Activated naive CD8-positive, alpha-beta T cell (primary cell): ENCODE measurements around the gene PNRC1.
"Not testable (repeated sequence)": the region's sequence is repeated elsewhere in the genome, so short reads cannot be mapped to it uniquely, and the experiment has no call there.

ENCODE experiments used
- H3K27ac Mint-ChIP-seq: one replicate; pipeline ENCODE4 v1.8.0; 2021; ENCODE audit warnings: mixed read lengths
- H3K27me3 Mint-ChIP-seq: one replicate; pipeline ENCODE4 v1.8.0; 2021; ENCODE audit warnings: mixed read lengths
- H3K36me3 Mint-ChIP-seq: one replicate; pipeline ENCODE4 v1.8.0; 2021; ENCODE audit warnings: mixed read lengths
- H3K4me1 Mint-ChIP-seq: one replicate; pipeline ENCODE4 v1.8.0; 2021; ENCODE audit warnings: low read depth, mixed read lengths
- H3K4me3 Mint-ChIP-seq: one replicate; pipeline ENCODE4 v1.8.0; 2021; ENCODE audit warnings: mild to moderate bottlenecking, mixed read lengths
- H3K9me3 Mint-ChIP-seq: one replicate; pipeline ENCODE4 v1.8.0; 2021; ENCODE audit warnings: low read depth, mixed read lengths

PNRC1 gene

DNA sequence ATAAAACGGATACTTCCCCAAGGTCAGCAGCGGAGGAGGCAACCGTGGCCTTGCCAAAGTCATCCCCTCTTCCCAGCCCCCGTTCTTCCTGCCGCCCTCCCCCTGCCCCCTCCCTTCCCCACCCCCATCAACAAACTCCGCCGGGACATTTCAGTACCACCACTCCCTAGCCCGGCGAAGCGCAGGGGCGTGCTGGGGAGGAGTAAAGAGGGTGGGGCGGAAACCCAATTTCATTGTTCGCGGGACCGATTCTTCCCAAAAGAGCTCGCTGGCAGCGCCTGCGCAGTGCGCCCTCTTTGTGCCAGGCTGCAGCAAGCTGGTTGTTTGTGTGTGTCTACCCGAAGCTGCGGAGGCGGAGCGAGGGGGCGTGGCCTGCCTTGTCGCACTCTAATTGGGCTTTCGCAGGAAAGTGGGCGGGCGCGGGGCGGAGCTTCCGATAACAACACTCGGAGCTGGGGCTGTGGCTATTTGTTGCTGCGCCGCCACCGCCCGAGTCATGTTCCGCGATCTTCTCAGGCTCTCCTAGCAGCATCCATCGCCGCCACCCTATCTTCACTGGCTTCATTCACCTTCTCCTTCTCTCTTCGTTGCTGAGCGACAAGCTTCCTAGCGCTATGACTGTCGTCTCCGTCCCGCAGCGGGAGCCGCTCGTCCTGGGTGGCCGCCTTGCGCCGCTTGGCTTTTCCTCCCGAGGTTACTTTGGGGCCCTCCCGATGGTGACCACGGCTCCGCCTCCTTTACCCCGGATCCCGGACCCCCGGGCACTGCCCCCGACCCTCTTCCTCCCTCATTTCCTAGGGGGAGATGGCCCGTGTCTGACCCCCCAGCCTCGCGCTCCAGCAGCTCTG is at the start of gene PNRC1:
TSS of gene PNRC1 (plus strand) at position 471 of the 848 bp plus-strand sequence. CDS start at position 615, 144 bp downstream.
- Mint-ChIP-seq H3K4me3 (peak within 1 kb of the TSS; percentile 99), H3K9me3 (no peaks in the 10 kb centered on the region), H3K27ac (peak within 1 kb of the TSS; percentile 99), H3K36me3 (peaks cover 9% of the 10 kb centered on the region), H3K27me3 (no peaks in the 10 kb centered on the region), H3K4me1 (peaks cover 40% of the 10 kb centered on the region)

DNA sequence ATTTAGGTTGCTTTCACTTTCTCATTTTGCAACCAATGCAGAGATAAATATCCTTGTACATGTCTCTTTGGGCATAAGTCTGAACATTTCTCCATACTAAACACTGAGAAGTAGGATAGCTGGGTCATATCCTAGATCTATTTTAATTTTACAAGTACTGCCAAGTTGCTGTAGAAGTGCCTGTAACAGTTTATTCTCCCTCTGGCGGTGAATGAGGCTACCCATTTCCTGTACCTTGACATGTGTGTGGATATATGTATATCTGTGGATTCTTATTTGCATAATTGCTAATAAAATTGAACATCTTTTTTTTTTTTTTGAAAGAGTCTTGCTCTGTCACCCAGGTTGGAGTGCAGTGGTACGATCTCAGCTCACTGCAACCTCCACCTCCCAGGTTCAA is 48.0 kb upstream of the PNRC1 start:
- Mint-ChIP-seq H3K9me3 (no peaks in the 10 kb centered on the region), H3K4me1 (no peaks in the 10 kb centered on the region), H3K27me3 (peaks cover 2% of the 10 kb centered on the region), H3K4me3 (no peak overlapping the region), H3K36me3 (peaks cover under 1% of the 10 kb centered on the region), H3K27ac (no peak overlapping the region)

DNA sequence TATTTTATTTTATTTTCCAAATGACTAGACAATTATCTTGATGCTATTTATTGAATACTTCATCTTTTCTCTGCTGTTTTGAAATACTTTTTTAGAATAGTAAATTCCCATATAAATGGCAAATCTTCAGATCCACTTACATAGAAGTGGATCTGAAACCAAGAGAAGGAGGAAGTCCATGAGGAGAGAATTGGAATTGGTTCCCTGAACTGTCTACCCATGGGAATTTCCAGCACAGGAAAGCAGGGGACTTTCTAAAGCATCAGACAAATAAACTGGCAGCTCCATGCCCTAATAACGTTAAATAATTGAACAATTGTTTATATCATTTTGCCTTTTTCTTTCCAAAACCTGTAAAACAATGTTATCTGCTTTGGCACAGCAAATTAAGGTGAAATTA is 47.1 kb upstream of the PNRC1 start:
- no peaks in the 10 kb centered on the region for H3K27me3 Mint-ChIP-seq
- H3K27ac Mint-ChIP-seq: no peak overlapping the region
- peaks cover 1% of the 10 kb centered on the region for H3K9me3 Mint-ChIP-seq
- H3K4me1 Mint-ChIP-seq: no peaks in the 10 kb centered on the region
- H3K4me3 Mint-ChIP-seq: no peak overlapping the region
- H3K36me3 Mint-ChIP-seq: peaks cover 2% of the 10 kb centered on the region

DNA sequence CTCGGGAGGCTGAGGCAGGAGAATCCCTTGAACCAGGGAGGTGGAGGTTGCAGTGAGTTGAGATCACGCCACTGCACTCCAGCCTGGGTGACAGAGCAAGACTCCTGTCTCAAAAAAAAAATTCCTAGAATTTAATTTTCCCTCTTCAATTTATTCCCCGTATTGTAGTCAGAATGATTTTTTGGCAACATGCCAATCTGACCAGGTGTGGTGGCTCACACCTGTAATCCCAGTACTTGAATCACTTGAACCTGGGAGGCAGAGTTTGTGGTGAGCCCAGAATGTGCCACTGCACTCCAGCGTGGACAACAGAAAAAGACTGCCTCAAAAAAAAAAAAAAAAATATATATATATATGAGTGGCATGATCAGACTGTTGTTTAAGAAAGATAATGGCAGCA is 46.4 kb upstream of the PNRC1 start:
- not testable (repeated sequence) for H3K4me3 Mint-ChIP-seq, H3K27ac Mint-ChIP-seq, H3K4me1 Mint-ChIP-seq, H3K27me3 Mint-ChIP-seq, H3K9me3 Mint-ChIP-seq, H3K36me3 Mint-ChIP-seq

DNA sequence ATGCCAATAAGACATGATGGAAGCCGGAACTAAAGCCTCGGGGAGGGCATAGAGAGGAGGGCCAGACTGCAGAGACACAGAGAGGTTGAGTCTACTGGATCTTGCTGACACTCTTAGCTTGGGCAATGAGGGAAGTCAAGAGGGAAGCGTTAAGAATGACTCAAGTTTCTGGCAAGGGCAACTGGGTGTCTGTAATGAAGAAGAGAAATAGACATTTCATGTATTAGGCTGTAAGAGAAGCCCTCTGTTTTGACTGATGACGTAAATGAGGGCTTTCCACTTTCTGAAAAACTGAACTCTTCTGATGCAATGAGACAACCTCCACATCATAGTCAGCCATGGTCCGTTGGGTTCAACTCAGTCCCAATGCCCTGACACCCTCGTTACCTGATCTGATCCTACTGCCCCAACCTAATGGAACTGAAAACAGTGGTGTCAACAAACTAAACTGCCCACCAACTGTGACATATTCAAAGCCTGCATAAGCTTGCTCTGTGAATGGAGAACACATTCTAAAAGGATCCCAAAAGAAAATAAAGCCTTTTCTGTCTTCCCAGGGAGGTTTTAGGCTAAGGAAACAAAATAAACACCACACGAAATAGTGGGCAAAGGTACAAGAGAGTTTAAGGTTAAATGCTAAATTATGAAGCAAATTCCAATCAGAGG is 45.8 kb upstream of the PNRC1 start:
- H3K36me3 Mint-ChIP-seq: peaks cover 10% of the 10 kb centered on the region
- no peak overlapping the region for H3K4me3 Mint-ChIP-seq
- H3K27me3 Mint-ChIP-seq: no peaks in the 10 kb centered on the region
- H3K4me1 Mint-ChIP-seq: no peaks in the 10 kb centered on the region
- no peak overlapping the region for H3K27ac Mint-ChIP-seq
- H3K9me3 Mint-ChIP-seq: peaks cover 12% of the 10 kb centered on the region

DNA sequence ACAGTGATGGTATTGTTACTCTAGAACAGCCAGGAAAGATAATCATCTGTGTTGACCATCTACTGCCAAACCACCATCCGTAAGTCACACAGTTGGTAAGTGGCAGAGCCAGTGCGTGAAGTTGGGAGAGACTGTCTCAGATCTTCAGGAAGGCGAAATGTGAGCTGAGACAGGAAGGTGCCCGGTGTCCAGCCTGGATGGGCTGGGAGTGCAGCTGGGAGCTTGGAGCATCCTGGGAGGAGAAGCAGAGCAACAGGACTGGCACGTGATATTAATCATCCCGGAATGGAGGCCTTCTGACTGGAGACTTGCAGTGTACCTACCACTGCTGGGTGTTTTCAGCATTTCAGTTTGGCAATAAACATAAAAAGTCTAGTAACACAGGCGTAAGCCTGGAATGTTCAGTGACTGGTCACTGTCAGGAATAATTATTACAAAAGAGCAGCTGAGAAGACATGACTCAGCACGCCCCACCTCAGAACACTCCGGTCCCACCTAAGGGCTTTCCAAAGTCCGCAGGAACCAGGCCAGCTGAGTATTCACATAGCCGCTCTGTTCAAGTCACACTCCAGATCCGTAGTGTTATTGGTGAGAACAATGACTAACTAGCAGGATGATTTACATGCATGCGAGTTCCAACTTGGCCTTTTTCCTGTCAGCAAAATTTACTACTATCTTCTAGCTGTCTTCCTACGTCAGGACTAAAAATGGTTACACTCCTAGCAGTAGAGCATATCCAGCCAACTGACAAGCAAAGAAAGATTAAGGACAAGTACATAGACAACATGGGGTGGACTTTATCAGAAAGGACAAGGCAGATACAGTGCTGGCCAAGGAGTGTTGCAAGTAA is 45.1 kb upstream of the PNRC1 start:
- no peaks in the 10 kb centered on the region for H3K27me3 Mint-ChIP-seq
- H3K27ac Mint-ChIP-seq: no peak overlapping the region
- peaks cover 13% of the 10 kb centered on the region for H3K9me3 Mint-ChIP-seq
- no peak overlapping the region for H3K4me3 Mint-ChIP-seq
- H3K36me3 Mint-ChIP-seq: peaks cover 10% of the 10 kb centered on the region
- no peaks in the 10 kb centered on the region for H3K4me1 Mint-ChIP-seq

DNA sequence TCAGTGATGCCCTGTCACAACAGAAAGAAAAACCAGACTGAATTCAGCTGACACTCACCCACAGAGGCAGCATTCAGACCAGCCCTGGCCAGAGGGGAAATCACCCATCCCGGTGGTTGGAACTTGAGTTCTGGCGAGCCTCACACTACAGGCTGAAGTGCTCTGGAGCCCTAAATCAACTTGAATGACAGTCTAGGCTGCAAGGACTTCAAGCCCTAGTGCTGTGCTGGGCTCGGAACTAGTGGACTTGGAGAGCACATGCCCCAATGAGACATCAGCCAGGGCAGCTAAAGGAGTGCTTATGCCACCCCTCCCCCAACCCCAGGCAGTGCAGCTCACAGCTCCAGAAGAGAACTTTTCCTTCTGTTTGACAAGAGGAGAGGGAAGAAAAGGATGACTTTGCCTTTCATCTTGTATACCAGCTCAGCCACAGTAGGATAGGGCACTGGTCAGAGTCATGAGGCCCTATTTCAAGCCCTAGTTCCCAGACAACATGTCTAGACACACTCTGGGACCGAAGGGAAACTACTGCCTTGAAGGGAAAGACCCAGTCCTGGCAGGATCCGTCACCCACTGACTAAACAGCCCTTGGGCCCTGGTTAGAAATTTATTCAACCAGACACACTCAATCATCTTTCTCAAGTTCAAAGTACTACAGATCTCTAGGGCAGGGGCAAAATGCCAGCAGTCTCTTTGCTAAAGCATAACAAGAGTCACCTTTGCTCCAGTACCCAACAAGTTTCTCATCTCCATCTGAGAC is 43.2 kb upstream of the PNRC1 start:
- Mint-ChIP-seq H3K27ac (no peak overlapping the region), H3K4me1 (no peaks in the 10 kb centered on the region), H3K4me3 (no peak overlapping the region), H3K36me3 (peaks cover 10% of the 10 kb centered on the region), H3K27me3 (no peaks in the 10 kb centered on the region), H3K9me3 (peaks cover 13% of the 10 kb centered on the region)

DNA sequence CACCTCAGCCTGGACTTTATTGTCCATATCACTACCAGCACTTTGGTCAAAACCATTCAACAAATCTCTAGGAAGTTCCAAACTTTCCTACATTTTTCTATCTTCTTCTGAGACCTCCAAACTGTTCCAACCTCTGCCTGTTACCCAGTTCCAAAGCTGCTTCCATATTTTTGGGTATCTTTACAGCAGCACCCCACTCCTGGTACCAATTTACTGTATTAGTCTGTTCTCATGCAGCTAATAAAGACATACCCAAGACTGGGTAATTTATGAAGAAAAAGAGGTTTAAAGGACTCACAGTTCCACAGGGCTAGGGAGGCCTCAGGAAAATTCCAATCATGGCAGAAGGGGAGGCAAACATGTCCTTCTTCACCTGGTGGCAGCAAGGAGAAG is 42.7 kb upstream of the PNRC1 start:
- Mint-ChIP-seq H3K9me3 (peaks cover 13% of the 10 kb centered on the region), H3K36me3 (peaks cover 10% of the 10 kb centered on the region)
- not testable (repeated sequence) for H3K4me1 Mint-ChIP-seq, H3K27ac Mint-ChIP-seq, H3K27me3 Mint-ChIP-seq, H3K4me3 Mint-ChIP-seq

DNA sequence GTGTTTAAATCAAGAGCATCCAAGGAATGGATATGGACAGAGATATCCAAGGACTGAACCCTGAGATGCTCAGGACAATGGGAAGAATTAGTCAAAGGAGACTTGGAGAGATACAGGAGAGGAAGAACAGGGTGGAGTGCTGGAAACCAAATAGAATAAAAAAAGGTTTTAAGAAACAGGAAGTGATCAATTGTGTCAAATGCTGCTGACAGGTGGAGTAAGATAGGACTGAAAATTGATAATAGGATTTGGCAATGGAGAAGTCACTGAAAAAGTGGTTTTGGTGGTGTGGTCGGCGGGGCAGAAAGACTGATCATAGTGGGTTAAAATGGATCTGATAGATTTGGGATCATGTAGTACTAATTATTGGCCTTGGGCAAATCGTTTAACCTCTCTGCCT is 37.9 kb upstream of the PNRC1 start:
- peaks cover 9% of the 10 kb centered on the region for H3K36me3 Mint-ChIP-seq
- peak overlapping the region; percentile 36 for H3K27ac Mint-ChIP-seq
- H3K4me3 Mint-ChIP-seq: no peak overlapping the region

DNA sequence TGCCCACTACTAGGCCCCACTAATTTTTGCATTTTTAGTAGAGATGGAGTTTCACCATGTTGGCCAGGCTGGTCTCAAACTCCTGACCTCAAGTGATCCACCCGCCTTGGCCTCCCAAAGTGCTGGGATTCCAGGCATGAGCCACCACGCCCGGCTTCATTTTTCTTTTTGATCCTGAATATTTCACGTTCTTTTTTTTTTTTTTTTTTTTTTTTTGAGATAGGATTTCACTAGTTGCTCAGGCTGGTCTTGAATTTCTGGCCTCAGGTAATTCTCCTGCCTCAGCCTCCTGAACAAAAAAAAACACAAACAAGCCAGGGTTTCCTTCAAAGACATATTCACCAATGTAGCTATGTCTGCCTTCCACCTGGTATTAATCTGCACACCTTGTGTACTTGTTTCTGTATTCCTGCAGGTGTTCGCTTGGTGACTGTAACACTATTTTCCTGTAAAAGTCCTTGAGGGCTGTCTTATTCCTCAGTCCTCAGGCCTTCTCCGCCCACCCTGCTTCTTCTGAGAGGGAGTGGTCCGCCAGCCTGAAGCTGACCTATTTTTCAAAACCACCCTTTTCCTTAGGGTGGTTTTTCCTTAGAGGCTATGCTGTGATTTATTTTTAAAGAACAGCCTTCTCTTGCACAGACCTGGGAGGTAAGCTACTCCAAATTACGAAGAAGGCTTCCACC is 36.1 kb upstream of the PNRC1 start:
- peaks cover 6% of the 10 kb centered on the region for H3K4me1 Mint-ChIP-seq
- peaks cover 3% of the 10 kb centered on the region for H3K9me3 Mint-ChIP-seq
- H3K27me3 Mint-ChIP-seq: no peaks in the 10 kb centered on the region
- peaks cover 2% of the 10 kb centered on the region for H3K36me3 Mint-ChIP-seq
- no peak overlapping the region for H3K27ac Mint-ChIP-seq
- H3K4me3 Mint-ChIP-seq: no peak overlapping the region

More for the DNA sequence above, 37.9 kb upstream of the PNRC1 start:
- H3K4me1 Mint-ChIP-seq: peaks cover 6% of the 10 kb centered on the region
- no peaks in the 10 kb centered on the region for H3K27me3 Mint-ChIP-seq
- peaks cover 13% of the 10 kb centered on the region for H3K9me3 Mint-ChIP-seq

DNA sequence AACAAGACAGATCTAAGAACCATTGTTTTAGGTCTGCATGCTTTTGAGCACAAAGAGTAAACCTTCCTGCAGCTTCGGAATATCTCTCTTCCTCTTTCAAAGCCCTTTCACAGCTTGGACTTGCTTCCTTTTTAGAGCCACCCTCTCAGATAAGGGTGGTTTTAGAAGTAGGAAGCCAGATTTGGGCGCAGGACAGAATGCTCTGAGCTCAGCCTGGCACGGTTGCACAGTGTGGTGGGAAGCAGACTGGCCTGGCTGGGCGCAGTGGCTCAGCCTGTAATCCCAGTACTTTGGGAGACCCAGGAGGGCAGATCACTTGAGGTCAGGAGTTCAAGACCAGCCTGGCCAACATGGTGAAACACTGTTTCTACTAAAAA is 35.6 kb upstream of the PNRC1 start:
- Mint-ChIP-seq H3K4me1 (peaks cover 6% of the 10 kb centered on the region), H3K9me3 (no peaks in the 10 kb centered on the region), H3K4me3 (no peak overlapping the region), H3K36me3 (no peaks in the 10 kb centered on the region), H3K27ac (no peak overlapping the region), H3K27me3 (no peaks in the 10 kb centered on the region)

DNA sequence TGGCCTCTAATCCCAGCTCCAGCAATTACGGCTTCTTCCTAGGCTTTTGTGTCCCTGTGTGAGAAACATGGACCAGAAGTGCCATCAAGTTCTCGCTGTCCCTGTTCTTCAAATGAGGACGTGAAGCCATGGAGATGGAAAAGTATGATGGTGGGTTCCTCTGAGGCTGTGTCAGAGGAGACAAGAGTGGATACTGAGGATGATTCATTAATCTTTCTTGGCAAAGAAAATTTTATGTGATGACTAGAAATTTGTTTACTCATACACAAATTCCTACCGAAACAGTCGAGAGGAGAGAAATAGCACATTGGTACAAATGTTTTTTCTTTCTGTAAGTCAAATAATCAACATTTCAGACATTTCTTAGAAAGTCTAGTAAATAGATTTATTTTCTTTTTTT is 35.0 kb upstream of the PNRC1 start:
- Mint-ChIP-seq H3K9me3 (no peaks in the 10 kb centered on the region), H3K36me3 (no peaks in the 10 kb centered on the region), H3K27ac (no peak overlapping the region), H3K27me3 (no peaks in the 10 kb centered on the region), H3K4me1 (peaks cover 8% of the 10 kb centered on the region), H3K4me3 (no peak overlapping the region)

DNA sequence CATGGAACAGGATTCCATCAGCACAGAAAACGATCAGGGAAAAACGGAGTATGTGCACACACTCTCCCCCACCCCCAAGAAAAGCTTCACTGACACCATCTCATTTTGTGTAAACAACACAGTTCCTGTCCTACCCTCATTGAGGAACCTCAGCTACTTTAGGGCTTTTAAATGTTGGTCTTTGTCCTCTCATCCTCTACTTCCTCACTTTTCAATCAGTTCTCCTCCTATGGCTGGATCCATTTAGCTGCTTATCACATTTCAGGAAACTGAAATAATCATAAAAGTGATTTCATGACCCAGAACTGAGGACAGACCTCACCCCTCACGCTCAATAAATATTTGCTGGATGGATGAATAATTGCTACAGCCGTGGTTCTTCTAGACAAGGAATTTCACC is 33.1 kb upstream of the PNRC1 start:
- Mint-ChIP-seq H3K27me3 (no peaks in the 10 kb centered on the region), H3K4me1 (peaks cover 24% of the 10 kb centered on the region), H3K9me3 (no peaks in the 10 kb centered on the region), H3K27ac (no peak overlapping the region), H3K4me3 (no peak overlapping the region), H3K36me3 (no peaks in the 10 kb centered on the region)

DNA sequence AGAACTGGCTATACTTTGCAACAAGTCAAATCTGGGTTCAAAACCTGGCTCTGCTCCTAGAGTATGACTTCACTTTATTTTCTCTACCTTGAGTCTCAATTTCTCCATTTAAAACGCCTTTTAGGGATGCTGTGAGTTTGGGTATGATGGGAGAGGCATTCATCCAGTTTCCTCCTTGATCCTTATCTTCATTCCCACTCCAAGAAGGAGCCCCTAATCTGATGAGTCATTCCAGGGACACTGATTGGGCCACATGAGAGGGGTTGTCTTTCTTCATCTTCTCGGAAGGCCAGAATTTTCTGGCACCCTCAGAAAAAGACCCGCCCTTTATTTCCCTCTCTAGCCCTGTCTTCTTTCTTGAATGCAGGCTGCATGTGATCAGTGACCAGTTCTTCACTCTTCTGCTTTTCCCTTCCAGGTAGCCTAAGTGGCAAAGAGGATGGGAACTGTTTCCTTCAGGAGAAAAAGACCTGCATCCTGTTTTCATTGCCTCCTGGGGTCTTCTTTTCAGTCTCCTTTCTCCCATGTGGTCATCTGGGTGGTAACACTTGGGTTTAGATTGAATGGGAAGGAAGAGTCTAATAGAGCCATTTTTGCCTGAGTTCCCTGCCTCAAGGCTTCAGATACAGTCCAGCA is 32.1 kb upstream of the PNRC1 start:
- H3K27me3 Mint-ChIP-seq: no peaks in the 10 kb centered on the region
- H3K36me3 Mint-ChIP-seq: no peaks in the 10 kb centered on the region
- H3K4me1 Mint-ChIP-seq: peaks cover 19% of the 10 kb centered on the region
- no peak overlapping the region for H3K4me3 Mint-ChIP-seq
- H3K27ac Mint-ChIP-seq: no peak overlapping the region
- no peaks in the 10 kb centered on the region for H3K9me3 Mint-ChIP-seq
